C4-2B (cell line): ENCODE results near the gene TRMT112.

Source experiments
- H3K27ac ChIP-seq: fragments of 450-650 bp; 2 replicates; pipeline ENCODE4 v1.5.1; 2017
- CTCF ChIP-seq: fragments of 450-650 bp; conservative IDR thresholded peaks from 2 replicates; pipeline ENCODE4 v1.5.1; 2017; ENCODE audit warnings: mild to moderate bottlenecking
- ZFX ChIP-seq: fragments of 450-650 bp; IDR thresholded peaks from 2 replicates; pipeline ENCODE4 v1.6.1; 2017

Gene TRMT112

DNA sequence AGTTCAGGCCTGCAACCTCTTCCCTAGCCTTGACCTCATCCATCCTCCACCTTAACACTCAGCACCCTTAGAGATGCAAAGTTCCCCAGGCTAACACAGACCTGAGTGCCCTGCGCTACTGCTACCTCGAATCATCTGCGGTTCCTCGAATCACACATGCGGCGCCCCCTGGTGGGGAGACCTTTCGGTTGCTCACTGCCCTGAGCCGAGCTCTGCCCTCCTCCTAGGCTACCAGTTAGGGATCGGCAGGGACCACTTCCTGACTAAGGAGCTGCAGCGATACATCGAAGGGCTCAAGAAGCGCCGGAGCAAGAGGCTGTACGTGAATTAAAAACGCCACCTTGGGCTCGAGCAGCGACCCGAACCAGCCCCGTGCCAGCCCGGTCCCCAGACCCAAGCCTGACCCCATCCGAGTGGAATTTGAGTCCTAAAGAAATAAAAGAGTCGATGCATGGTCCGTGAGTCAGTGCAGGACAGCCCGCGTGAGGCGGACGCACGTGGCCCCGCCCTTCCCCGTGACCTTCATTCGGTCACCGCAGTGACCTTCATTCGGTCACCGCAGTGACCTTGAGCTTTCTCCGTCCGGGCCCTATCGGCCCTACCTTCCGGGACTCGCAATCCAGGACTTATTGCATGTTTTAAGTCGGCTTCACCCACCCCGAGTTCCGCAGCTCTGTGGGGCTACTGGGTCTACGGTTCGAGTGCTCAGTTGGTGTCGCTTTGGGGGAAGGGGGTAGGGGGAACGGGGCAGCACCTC, 12.9 kb downstream of the TRMT112 start:
- TF ChIP-seq ZFX (no peak), CTCF (peak; percentile 90)
- H3K27ac ChIP-seq = peak overlapping the region; percentile 89

GRCh38 chr11:64304032-64304315, 13.4 kb downstream of the TRMT112 start:
- H3K27ac ChIP-seq = peak overlapping the region; percentile 89
- TF ChIP-seq ZFX (no peak), CTCF (no peak)

DNA sequence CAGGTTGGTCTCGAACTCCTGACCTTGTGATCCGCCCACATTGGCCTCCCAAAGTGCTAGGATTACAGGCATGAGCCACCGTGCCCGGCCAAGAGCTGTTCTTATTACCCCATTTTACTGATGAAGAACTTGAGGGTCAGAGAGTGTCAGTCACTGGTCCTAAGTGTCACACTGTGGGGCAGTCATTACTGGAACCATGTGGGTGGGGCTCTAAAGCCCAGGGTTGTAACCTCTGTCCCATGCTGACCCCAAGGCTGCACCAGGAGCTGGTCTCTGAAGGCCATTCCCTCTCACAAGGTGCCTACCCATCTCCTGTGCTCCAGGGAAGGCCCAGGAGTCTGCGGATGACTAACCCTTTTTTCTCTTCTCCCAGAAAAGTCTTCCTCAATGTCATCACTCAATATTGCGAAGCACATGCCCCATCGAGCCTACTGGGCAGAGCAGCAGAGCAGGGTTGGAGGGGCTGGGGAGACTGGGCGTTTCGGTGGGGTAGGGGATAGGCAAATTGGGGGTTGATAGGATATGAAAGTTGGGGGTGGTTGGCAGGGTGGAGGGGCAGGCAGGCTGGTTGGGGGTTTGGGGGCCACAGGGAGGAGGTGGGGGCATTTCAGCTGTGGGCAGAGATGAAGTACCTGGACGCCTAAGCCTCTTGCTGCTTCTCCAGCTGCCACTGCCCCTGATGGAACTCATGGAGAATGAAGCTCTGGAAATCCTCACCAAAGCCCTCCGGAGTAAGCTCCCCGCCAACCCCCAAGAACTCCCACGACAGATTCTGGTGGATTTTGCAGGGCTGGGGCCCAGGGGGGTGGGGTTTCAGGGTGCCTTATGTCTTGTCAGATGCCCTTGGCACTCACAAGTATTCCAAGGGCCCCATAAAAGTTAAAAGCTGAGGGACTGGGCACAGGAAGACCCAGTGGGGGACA, 14.0 kb downstream of the TRMT112 start:
- H3K27ac ChIP-seq = peak overlapping the region; percentile 89; the same call in 1 of the 2 replicates
- TF ChIP-seq CTCF (no peak), ZFX (no peak)

DNA sequence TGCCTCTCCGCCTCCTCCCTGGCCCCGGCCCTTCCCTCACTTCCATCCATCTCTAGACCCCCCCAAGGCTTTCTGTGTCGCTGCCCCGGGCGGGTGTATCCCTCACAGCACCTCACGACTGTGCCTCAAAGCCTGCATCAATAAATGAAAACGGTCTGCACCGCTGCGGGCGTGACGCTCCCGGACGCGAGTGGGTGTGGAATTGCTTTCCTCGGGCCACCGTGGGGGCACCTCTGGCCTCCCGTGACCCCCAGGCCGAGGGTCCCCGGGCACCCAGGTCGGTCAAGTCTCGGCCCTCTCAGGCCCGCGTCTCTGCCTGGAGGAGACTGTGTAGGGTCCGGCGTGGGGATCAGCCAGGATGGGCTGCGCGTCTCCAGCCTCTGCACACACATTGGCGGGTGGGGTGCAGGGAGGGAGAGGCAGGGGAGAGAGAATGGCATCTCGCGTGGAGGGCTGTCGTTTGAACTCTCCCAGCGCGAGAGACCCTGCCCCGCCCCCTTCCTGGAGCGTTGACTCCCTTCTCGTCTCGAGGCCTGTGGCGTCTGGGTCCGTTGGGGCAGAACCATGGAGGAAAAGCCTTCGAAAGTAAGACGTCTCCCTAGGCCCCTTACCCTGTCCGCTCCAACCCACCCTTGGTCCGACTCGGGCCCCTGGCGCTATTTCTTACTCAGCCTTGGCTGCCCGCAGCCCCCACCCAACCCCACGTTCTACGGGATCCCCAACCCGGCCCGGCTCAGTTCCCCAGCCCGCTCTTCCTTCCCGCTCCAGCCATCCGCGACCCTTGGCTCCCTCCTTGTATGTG, 17.3 kb downstream of the TRMT112 start, which contains the start of gene CATSPERZ:
CATSPERZ (plus strand) TSS at position 512 of the 802 bp plus-strand sequence; CDS start at position 565, 53 bp downstream.
- H3K27ac ChIP-seq = no peak within 1 kb of the TSS

DNA sequence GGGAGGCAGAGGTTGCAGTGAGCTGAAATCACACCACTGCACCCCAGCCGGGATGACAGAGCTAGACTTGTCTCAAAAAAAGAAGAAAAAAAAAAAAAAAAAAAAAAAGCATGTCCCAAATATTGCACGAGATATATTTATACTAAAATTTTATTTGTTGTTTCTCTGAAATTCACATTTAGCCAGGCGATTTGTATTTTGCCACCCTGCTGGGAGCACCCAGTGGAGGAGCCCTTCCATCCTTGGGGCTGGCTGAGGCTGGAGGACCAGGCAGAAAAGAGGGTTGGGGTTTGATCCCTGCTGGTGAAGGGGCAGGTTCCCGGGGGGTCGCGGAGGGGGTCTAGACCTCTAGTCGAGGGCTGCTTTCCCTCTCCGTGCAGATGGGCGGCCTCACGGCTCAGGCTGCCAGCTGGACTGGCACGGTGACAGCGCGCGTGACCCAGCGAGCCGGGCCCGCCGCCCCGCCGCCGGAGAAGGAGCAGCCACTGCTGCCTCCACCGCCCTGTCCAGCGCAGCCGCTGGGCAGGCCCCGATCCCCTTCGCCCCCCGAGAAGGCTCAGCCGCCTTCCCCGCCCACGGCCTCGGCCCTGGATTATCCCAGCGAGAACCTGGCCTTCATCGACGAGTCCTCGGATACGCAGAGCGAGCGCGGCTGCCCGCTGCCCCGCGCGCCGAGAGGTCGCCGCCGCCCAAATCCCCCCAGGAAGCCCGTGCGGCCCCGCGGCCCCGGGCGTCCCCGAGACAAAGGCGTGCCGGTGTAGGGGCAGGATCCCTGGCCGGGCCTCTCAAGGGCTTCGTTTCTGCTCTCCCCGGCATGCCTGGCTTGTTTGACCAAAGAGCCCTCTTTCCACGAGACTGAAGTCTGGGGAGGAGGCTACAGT, 18.2 kb downstream of the TRMT112 start:
- TF ChIP-seq ZFX (no peak), CTCF (no peak)
- no peak overlapping the region for H3K27ac ChIP-seq

More for the DNA sequence above, 17.3 kb downstream of the TRMT112 start, which contains the start of gene CATSPERZ:
- TF ChIP-seq ZFX (no peak), CTCF (no peak)

DNA sequence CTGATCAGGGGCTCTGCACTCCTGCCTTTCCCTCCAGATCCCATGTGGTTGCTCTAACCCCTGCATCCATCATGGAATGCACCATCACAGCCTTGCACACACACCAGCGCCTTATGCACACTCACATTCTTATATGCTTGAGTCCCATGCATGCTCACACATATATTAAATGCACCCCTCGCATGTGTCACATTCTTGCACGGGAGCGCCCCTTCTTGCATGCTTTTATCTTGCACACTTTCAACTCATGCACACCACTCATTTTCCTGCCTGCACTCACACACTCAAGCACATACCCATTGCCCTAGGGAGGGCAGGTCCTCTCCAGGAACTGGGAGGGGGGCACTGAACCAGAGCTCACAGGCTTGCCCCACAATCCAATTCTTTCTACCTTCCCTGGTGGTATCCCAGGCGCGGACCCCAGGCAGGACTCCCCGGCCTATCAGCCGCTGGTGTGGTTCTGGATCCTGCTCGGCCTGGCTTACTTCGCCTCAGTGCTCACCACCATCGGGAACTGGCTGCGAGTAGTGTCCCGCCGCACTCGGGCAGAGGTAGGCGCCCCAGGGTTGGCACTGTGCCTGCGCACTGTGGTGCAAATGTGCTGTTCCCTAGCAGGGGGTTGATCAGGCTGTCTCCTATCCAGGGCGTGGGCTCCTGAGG, 19.5 kb downstream of the TRMT112 start:
- no peak overlapping the region for H3K27ac ChIP-seq
- no peak for TF ChIP-seq ZFX
- TF ChIP-seq CTCF = no peak
